ENCODE results near the gene UBXN6. TPM values are rescaled to one million over a fixed set of nuclear protein-coding genes. Genes with fewer than 3 reads are reported as not detected.

UBXN6 gene
- total RNA-seq, 1 experiment from 2014 or later: 76.5 TPM

DNA sequence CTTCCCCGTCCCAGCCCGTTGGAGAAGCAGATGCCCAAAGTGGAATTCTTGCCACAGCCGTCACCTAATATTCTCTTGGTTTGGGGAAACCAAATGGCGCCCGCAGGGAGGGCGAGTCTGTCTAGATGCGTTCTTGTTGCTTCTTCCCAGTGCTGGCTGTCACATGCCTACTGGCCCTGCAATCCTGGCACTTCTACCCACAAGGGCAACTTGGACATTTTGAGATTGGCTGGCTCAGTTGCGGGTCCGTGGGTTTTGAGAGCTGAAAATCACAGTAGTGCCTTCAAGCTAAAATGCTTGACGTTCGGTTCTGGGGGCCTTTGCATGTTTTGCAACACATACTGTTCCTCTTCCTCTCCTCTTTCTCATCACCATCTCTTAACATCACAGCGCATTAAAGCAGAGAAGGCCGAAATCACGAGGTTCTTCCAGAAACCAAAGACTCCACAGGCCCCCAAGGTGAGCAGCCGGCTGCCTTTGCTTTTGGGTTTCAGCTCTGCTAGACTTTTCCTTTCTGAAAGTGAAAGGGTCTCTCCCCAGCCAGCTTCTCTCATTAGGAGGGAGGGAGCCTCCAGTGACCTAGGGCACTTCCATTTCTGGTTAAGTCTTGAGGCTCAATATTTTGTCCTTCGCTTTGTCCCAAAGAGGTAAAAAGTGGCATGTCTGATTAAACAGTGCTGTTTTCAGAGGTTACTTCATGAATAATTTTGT, 34.0 kb downstream of the UBXN6 start (continued):
- TF ChIP-seq, protein P1, sequence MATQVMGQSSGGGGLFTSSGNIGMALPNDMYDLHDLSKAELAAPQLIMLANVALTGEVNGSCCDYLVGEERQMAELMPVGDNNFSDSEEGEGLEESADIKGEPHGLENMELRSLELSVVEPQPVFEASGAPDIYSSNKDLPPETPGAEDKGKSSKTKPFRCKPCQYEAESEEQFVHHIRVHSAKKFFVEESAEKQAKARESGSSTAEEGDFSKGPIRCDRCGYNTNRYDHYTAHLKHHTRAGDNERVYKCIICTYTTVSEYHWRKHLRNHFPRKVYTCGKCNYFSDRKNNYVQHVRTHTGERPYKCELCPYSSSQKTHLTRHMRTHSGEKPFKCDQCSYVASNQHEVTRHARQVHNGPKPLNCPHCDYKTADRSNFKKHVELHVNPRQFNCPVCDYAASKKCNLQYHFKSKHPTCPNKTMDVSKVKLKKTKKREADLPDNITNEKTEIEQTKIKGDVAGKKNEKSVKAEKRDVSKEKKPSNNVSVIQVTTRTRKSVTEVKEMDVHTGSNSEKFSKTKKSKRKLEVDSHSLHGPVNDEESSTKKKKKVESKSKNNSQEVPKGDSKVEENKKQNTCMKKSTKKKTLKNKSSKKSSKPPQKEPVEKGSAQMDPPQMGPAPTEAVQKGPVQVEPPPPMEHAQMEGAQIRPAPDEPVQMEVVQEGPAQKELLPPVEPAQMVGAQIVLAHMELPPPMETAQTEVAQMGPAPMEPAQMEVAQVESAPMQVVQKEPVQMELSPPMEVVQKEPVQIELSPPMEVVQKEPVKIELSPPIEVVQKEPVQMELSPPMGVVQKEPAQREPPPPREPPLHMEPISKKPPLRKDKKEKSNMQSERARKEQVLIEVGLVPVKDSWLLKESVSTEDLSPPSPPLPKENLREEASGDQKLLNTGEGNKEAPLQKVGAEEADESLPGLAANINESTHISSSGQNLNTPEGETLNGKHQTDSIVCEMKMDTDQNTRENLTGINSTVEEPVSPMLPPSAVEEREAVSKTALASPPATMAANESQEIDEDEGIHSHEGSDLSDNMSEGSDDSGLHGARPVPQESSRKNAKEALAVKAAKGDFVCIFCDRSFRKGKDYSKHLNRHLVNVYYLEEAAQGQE (IDR thresholded peaks at IDR 0.05; ENCODE audit: low read depth): no peak

DNA sequence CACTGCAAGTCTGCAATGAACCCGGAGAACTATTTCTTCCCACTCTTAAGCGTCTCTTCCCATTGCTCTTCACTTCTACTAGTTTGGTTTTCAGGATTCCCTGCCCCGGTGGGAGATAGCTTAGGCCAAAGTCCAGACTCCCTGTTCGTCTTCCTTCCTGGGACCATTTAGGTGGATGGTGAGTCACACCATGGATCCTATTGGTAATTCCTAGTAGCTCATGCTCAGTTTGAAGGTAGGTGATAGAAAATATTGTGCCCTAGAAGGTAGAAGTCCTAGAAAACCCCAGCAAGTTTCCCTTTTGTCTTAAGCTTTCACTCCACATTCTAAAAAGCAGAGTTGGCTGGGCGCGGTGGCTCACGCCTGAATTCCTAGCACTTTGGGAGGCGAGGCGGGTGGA, 41.3 kb downstream of the UBXN6 start:
- ChIA-PET RAD21 (ENCODE audit: low non-redundant PET in 1 of 2, low total read pairs in 2 of 2, uncharacterized antibody in 2 of 2, unreplicated experiment in 2 of 2) (no interaction called here), POLR2A (interaction anchor here (1.6 kb wide), 1 partner anchor 73 kb away, joined by 3 read pairs; the partner anchor contains the start of gene MPND)
- H3K4me2 ChIP-seq (ENCODE audit: low read length): no peak overlapping the region
- TF ChIP-seq ELF1 (IDR thresholded peaks at IDR 0.05; ENCODE audit: borderline replicate concordance, low read depth) (no peak), SP1 (IDR thresholded peaks at IDR 0.05; ENCODE audit: low read depth) (no peak), ZFX (IDR thresholded peaks at IDR 0.05) (no peak), SIN3A (IDR thresholded peaks at IDR 0.05; ENCODE audit: low read depth) (no peak), RAD21 (IDR thresholded peaks at IDR 0.05; ENCODE audit: low read depth) (no peak), POLR2AphosphoS5 (IDR thresholded peaks at IDR 0.05; ENCODE audit: low read depth, low read length) (no peak), CBX3 (IDR thresholded peaks at IDR 0.05; ENCODE audit: low read depth) (no peak), CEBPB (IDR thresholded peaks at IDR 0.05; ENCODE audit: low read depth) (no peak), JUND (IDR thresholded peaks at IDR 0.05) (no peak), EZH2phosphoT487 (IDR thresholded peaks at IDR 0.05; ENCODE audit: borderline replicate concordance) (no peak), SRF (IDR thresholded peaks at IDR 0.05; ENCODE audit: low read depth) (no peak), YY1 (IDR thresholded peaks at IDR 0.05; ENCODE audit: extremely low read depth, insufficient replicate concordance, low read depth, low read length) (no peak), EGR1 (IDR thresholded peaks at IDR 0.05; ENCODE audit: low read depth) (no peak), ZNF274 (IDR thresholded peaks at IDR 0.05; ENCODE audit: low read depth, low read length) (no peak)
- TF ChIP-seq, protein P1 (IDR thresholded peaks at IDR 0.05; ENCODE audit: low read depth): no peak
- TF ChIP-seq, protein P2, sequence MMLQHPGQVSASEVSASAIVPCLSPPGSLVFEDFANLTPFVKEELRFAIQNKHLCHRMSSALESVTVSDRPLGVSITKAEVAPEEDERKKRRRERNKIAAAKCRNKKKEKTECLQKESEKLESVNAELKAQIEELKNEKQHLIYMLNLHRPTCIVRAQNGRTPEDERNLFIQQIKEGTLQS (IDR thresholded peaks at IDR 0.05): no peak

More for the DNA sequence above, 41.3 kb downstream of the UBXN6 start:
- H4K20me1 ChIP-seq (ENCODE audit: insufficient read depth): peaks cover 9% of the 10 kb centered on the region; the same call in 1 of the 2 replicates
- H2AFZ ChIP-seq (ENCODE audit: low read depth, low read length, poor library complexity, severe bottlenecking): no peak overlapping the region
- peaks cover 14 to 41% of the 10 kb centered on the region in 2 experiments; a peak in 3 of 4 replicates for H3K36me3 ChIP-seq (ENCODE audit: control insufficient read depth in 1 of 2, insufficient read depth in 2 of 2, low read length in 2 of 2)
- intact Hi-C loops (cut with micrococcal nuclease): no loop called here
- H3K4me1 ChIP-seq (ENCODE audit: control insufficient read depth in 1 of 2, insufficient read depth in 2 of 2, low read length in 2 of 2): peaks cover 0 to 12% of the 10 kb centered on the region in 2 experiments; a peak in 2 of 4 replicates
- no peak overlapping the region for H3K27ac ChIP-seq (ENCODE audit: low read depth, low read length)
- no TSS peak for BruUV-seq (replicated peaks)
- CTCF ChIA-PET: no interaction called here
- DNase-seq (ENCODE audit: low read depth, low spot score) (no peak), ATAC-seq (no peak)
- H3K27me3 ChIP-seq (ENCODE audit: insufficient read depth, low read length): no peaks in the 10 kb centered on the region
- H3K4me3 ChIP-seq (replicated peaks in 1 of 2; ENCODE audit: low read depth in 1 of 2, low read length in 2 of 2): no peak overlapping the region
- H3K9ac ChIP-seq (ENCODE audit: low read length): no peak overlapping the region
- no peaks in the 10 kb centered on the region for H3K9me3 ChIP-seq (ENCODE audit: control insufficient read depth in 1 of 2, insufficient read depth in 1 of 2, low read depth in 1 of 2, low read length in 2 of 2)
- no peaks in the 10 kb centered on the region for H3K9me2 ChIP-seq (ENCODE audit: insufficient read depth)
- peaks cover 87% of the 10 kb centered on the region for H3K79me2 ChIP-seq (ENCODE audit: insufficient read depth, low read length)
